GM19043 (cell line): ENCODE measurements around the gene VPS39.

ENCODE experiments used
- ATAC-seq: cut with Tn5 transposase; IDR thresholded peaks from one replicate; pipeline ENCODE4 v1.9.1; 2021; ENCODE audit warnings: low read depth; ENCODE audit not compliant: unreplicated experiment

VPS39 gene

GRCh38 chr15:42131826-42132806 lies 76.0 kb downstream of the VPS39 start:
- no peak for ATAC-seq

GRCh38 chr15:42131006-42131405 lies 77.1 kb downstream of the VPS39 start:
- ATAC-seq, result no peak

GRCh38 chr15:42130246-42130986 lies 77.7 kb downstream of the VPS39 start:
- no peak for ATAC-seq

- ATAC-seq, result no peak
Observed at GRCh38 chr15:42129364-42129763, 78.7 kb downstream of the VPS39 start.

GRCh38 chr15:42128476-42128875 lies 79.6 kb downstream of the VPS39 start:
- ATAC-seq, result no peak

GRCh38 chr15:42123546-42123945 lies 84.6 kb downstream of the VPS39 start:
- no peak for ATAC-seq

- ATAC-seq, result no peak
Observed at GRCh38 chr15:42121682-42122081, 86.4 kb downstream of the VPS39 start.

GRCh38 chr15:42121021-42121420 lies 87.1 kb downstream of the VPS39 start:
- ATAC-seq, result no peak

- no peak for ATAC-seq
Observed at GRCh38 chr15:42120285-42120684, 87.8 kb downstream of the VPS39 start.

GRCh38 chr15:42119446-42119760 lies 88.7 kb downstream of the VPS39 start:
- ATAC-seq, result no peak

- ATAC-seq, result no peak
Observed at GRCh38 chr15:42118650-42119445, 89.3 kb downstream of the VPS39 start.

- ATAC-seq, result no peak
Observed at GRCh38 chr15:42111924-42112323, 96.2 kb downstream of the VPS39 start.

GRCh38 chr15:42110367-42110766 lies 97.7 kb downstream of the VPS39 start:
- ATAC-seq, result no peak

- no peak for ATAC-seq
Observed at GRCh38 chr15:42108806-42109205, 99.3 kb downstream of the VPS39 start.
